ENCODE data around the gene XKR7.
"Not testable (repeated sequence)": the region's sequence is repeated elsewhere in the genome, so short reads cannot be mapped to it uniquely, and the experiment has no call there.

Gene XKR7

GRCh38 chr20:31923388-31924331 lies 44.3 kb upstream of the XKR7 start:
- TF ChIP-seq, protein P1, sequence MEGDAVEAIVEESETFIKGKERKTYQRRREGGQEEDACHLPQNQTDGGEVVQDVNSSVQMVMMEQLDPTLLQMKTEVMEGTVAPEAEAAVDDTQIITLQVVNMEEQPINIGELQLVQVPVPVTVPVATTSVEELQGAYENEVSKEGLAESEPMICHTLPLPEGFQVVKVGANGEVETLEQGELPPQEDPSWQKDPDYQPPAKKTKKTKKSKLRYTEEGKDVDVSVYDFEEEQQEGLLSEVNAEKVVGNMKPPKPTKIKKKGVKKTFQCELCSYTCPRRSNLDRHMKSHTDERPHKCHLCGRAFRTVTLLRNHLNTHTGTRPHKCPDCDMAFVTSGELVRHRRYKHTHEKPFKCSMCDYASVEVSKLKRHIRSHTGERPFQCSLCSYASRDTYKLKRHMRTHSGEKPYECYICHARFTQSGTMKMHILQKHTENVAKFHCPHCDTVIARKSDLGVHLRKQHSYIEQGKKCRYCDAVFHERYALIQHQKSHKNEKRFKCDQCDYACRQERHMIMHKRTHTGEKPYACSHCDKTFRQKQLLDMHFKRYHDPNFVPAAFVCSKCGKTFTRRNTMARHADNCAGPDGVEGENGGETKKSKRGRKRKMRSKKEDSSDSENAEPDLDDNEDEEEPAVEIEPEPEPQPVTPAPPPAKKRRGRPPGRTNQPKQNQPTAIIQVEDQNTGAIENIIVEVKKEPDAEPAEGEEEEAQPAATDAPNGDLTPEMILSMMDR (IDR thresholded peaks at IDR 0.05; ENCODE audit: low read depth, low read length, missing control alignments) = no peak
- DNase-seq (ENCODE audit: low read depth) = peak; percentile 16
- H3K4me3 ChIP-seq (ENCODE audit: low read depth, low read length) = no peak overlapping the region

DNA sequence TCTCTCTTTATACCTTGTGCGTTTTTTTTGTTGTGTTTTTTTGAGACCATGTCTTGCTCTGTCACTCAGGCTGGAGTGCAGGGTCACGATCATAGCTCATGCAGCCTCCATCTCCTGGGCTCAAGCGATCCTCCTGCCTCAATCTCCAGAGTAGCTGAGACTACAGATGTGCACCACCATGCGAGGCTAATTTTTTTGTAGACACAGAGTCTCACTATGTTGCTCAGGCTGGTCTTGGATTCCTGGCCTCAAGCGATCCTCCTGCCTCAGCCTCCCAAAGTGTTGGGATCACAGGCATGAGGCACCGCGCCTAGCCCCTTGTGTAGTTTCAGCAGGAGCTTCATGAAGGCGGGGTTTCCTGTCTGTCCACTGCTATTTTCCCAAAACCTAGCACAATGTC lies 43.4 kb upstream of the XKR7 start:
- DNase-seq (ENCODE audit: low read depth) = no peak
- TF ChIP-seq, protein P1 (IDR thresholded peaks at IDR 0.05; ENCODE audit: low read depth, low read length, missing control alignments) = no peak
- no peak overlapping the region for H3K4me3 ChIP-seq (ENCODE audit: low read depth, low read length)

DNA sequence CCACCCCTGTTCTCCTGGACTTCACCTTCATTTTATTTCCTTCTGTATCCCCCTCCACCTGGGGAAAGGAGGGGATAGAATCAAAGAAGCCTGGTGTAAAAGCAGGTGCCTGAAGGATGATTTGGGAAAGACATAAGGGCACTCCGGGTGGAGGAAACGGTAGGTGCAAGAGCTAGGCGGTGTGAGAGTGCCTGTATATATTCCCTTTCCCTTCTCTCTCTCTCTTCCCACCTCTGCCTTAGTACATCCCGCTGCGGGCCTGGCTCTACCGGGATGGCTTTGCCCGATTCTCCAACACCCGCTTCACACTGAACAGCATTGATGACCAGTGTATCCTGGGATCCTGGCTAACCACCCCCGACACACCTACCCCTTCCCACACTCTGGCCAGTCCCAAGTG lies 42.3 kb upstream of the XKR7 start:
- DNase-seq (ENCODE audit: low read depth) = no peak
- TF ChIP-seq, protein P1 (IDR thresholded peaks at IDR 0.05; ENCODE audit: low read depth, low read length, missing control alignments) = no peak
- no peak overlapping the region for H3K4me3 ChIP-seq (ENCODE audit: low read depth, low read length)

DNA sequence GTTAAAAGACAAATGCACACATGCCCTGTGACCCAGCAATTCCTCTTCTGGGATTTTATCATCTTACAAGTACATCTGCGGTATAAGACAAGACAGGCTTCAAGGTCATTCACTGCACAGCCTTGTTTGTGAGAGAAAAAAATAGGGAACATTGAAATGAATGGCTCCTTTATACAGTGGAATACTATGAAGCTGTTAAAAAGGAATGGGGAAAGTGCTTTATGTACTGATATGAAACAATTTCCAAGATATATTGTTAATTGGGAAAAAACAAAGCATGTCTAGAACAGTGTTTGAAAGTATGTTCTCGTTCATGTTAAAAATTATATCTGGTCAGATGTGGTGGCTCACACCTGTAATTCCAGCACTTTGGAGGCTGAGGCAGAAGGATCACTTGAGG lies 41.5 kb upstream of the XKR7 start:
- TF ChIP-seq, protein P1 (IDR thresholded peaks at IDR 0.05; ENCODE audit: low read depth, low read length, missing control alignments) = no peak
- H3K4me3 ChIP-seq (ENCODE audit: low read depth, low read length) = no peak overlapping the region
- no peak for DNase-seq (ENCODE audit: low read depth)

DNA sequence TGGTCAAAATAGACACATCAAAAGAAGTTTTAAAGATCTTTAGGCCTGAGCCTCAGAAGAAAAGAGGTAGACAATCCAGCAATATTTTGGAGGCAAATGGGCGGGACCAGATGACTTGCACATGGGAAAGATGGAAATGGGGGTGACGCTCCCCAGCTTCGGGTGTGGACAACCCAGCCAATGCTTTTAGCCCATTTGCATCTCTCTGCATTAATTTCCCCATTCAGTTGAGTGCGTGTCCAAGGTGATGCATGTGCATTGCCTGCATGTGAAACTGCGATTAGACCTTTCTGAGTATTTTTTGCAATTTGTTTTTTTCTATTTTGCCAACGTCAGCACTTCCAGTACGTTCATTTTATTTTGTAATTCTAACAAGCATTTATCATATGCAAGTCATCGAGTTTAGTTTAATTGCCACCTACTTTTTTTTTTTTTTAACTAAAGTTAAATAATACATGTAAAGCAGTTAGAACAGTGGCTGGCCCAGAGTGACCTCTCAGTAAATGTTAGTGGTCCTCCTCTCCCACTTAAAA lies 40.3 kb upstream of the XKR7 start:
- TF ChIP-seq, protein P1 (IDR thresholded peaks at IDR 0.05; ENCODE audit: low read depth, low read length, missing control alignments) = no peak
- no peak overlapping the region for H3K4me3 ChIP-seq (ENCODE audit: low read depth, low read length)
- no peak for DNase-seq (ENCODE audit: low read depth)

GRCh38 chr20:31929631-31930030 lies 38.3 kb upstream of the XKR7 start:
- H3K4me3 ChIP-seq (ENCODE audit: low read depth, low read length); DNase-seq (ENCODE audit: low read depth): not testable (repeated sequence)

DNA sequence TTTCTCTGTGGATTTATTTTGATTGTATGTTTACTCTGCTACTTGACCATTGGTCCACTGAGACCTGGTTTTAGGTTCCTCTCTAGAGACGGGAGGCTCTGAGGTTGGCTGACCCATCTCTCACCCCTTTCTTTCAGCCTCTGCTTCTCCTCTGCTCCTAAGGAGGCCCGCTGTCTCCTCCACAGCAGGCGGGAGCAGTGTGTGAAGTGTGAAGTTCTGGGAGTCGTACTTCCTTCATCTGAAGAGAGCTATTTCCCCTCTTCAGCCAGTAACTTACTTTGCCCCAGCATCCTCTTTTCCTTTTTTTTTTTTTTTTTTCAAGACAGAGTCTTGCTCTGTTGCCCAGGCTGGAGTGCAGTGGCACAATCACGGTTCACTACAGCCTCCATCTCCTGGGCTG lies 37.2 kb upstream of the XKR7 start:
- DNase-seq (ENCODE audit: low read depth) = no peak
- H3K4me3 ChIP-seq (ENCODE audit: low read depth, low read length) = no peak overlapping the region

More for the DNA sequence above, 37.2 kb upstream of the XKR7 start:
- TF ChIP-seq, protein P1 (IDR thresholded peaks at IDR 0.05; ENCODE audit: low read depth, low read length, missing control alignments) = no peak

Data from GM12864 (cell line).